ENCODE data around the gene TMC4. TPM values are rescaled to one million over a fixed set of nuclear protein-coding genes. Genes with fewer than 3 reads are reported as not detected.

Gene TMC4
- total and polyA plus RNA-seq, 10 donors: 0.12 to 4.0 (median 0.77) TPM; not detected in 2

DNA sequence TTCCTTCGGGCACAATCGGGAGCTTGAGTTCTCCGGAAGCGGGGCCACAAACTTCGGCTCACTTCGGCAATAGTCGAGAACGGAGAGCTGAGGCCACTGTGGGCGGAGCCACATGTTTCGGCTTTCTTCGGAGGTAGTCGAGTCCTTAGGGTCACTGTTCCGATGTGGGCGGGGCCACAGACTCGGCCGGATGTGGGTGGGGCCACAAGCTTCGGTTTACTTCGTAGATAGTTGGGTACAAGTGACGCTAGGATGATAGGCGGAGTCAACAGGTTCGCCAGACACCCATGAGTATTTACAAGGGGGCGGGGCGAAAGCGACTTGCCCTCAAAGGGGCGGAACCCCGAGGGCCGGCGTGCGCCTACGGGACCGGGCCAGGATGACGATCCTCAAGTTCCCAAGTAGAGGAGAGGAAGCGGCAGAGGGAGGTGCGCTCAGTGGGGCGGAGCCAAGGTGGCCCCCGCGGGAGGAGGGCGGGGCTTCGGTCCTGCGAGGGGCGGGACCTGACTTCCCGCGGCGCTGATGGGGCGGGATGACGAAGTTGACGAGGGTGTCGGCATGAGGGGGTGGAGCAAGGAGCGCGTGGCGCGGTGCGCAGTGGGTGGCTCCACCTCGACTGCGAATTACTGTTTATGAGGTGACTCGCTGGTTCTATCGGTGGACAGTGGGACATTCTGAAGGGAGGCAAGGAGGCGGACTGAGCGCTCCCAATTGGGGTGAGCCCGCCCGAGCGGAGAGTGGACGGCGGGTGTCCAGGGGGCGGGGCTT is 17.0 kb upstream of the TMC4 start:
- Histone ChIP-seq H3K4me1 (peaks cover 14 to 57% (median 34%) of the 10 kb centered on the region in 6 donors), H3K36me3 (peaks cover 0 to 58% (median 20%) of the 10 kb centered on the region in 6 donors), H3K4me3 (peak overlapping the region in 7 of 8 donors; percentile 46 to 98 (median 75)), H3K27ac (peak overlapping the region; percentile 93 to 100 (median 99)), H3K9me3 (no peaks in the 10 kb centered on the region), H3K27me3 (replicated peaks in 1 of 7) (no peaks in the 10 kb centered on the region)
- TF ChIP-seq POLR2A (IDR thresholded peaks at IDR 0.05) (no peak), POLR2AphosphoS5 (IDR thresholded peaks at IDR 0.05) (peak; percentile 90 to 94 (median 90))
- peak; percentile 100 for DNase-seq
- intact Hi-C loops (cut with DNase I; ENCODE audit: low total_unique reads): no loop called here
- WGBS, 5 donors: 0 to 1% (median 0%) methylated on average over 43 to 65 of the region's 65 CpGs

DNA sequence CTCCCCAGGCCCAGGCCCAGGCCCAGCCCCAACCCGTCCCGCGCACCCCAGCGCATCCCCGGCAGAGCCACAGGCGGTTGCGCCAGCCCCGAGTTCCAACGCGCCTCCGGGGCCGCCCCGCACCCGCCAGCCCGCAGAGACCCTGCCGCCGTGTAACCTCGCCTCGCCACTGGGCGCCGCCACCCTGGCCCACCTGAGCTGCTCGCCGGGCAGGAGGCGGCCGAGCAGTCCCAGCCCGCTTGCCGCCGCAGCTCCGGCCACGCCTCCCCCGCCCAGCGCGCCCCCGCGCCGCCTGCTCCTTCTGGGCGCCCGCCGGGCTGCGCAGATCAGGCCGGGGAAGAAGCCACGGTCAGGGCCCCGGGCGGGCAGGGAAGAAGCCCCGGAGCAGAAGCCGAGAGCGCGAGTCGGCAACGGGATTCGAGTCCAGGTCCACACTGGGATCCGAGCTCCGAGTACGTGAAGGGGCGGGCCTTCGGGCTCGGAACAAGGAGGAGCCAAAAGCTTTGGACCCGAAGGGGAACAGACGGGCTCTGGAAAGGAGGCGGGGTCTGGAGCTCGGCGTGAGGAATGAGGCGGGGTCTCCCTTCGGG is 16.3 kb upstream of the TMC4 start, which contains the start of gene MBOAT7:
MBOAT7 (minus strand) TSS at position 436 of the 590 bp plus-strand sequence. CDS start 1,072 bp downstream, outside the sequence.
- Histone ChIP-seq H3K4me1 (peaks cover 14 to 55% (median 34%) of the 10 kb centered on the region in 6 donors), H3K36me3 (peaks cover 0 to 55% (median 17%) of the 10 kb centered on the region in 6 donors), H3K9me3 (no peaks in the 10 kb centered on the region), H3K27me3 (replicated peaks in 1 of 7) (no peaks in the 10 kb centered on the region), H3K4me3 (peak within 1 kb of the TSS; percentile 46 to 98 (median 73)), H3K27ac (peak within 1 kb of the TSS; percentile 93 to 100 (median 99))
- TF ChIP-seq, protein P1, sequence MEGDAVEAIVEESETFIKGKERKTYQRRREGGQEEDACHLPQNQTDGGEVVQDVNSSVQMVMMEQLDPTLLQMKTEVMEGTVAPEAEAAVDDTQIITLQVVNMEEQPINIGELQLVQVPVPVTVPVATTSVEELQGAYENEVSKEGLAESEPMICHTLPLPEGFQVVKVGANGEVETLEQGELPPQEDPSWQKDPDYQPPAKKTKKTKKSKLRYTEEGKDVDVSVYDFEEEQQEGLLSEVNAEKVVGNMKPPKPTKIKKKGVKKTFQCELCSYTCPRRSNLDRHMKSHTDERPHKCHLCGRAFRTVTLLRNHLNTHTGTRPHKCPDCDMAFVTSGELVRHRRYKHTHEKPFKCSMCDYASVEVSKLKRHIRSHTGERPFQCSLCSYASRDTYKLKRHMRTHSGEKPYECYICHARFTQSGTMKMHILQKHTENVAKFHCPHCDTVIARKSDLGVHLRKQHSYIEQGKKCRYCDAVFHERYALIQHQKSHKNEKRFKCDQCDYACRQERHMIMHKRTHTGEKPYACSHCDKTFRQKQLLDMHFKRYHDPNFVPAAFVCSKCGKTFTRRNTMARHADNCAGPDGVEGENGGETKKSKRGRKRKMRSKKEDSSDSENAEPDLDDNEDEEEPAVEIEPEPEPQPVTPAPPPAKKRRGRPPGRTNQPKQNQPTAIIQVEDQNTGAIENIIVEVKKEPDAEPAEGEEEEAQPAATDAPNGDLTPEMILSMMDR (IDR thresholded peaks at IDR 0.05 in 8 of 11, conservative IDR thresholded peaks at IDR 0.05 in 3 of 11): peak in 9 of 11 experiments; percentile 12 to 60 (median 39)
- TF ChIP-seq POLR2A (IDR thresholded peaks at IDR 0.05): peak in 1 of 3 donors; percentile 30
- TF ChIP-seq POLR2AphosphoS5 (IDR thresholded peaks at IDR 0.05): peak; percentile 80 to 85 (median 83)
- 0 to 1% (median 0%) methylated on average over 16 to 64 of the region's 64 CpGs for WGBS, 5 donors
- no peak for DNase-seq
- intact Hi-C loops (cut with DNase I; ENCODE audit: low total_unique reads): no loop called here

DNA sequence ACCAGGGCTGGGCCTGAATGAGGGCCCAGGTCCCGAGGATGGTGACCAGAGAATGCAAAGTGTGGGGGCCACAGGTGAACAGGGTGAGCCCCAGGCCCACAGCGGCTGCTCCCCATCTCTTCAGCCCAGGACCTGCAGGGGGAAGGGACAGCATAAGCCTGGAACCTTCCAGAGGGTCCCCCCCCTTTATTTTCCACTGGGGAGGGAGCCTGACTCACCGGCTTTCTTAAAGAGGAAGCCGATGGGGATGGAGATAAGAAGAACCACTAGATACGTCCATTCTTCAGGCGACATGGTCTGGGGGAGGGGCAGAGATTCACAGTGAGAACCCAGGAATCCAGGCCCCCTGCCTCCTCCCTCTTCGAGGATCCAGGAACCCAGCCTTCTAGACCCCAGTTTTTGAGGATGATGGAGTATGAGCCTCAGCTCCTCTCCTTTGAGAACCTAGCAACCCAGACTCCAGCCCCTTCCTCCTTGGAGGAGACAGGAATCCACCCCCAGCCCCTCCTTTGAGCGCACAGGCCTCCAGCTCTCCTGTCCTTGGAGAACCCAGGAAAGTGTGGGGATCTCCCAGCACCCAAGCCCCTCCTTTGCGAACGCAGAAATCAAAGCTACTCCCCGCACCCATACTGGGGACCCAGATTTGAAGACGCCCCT is 15.4 kb upstream of the TMC4 start:
- H3K27me3 ChIP-seq (replicated peaks in 1 of 7): no peaks in the 10 kb centered on the region
- H3K4me1 ChIP-seq: peaks cover 14 to 47% (median 32%) of the 10 kb centered on the region in 6 donors
- 7 to 16% (median 10%) methylated on average over 9 to 12 of the region's 12 CpGs for WGBS, 5 donors
- H3K9me3 ChIP-seq: no peaks in the 10 kb centered on the region
- TF ChIP-seq, protein P1 (IDR thresholded peaks at IDR 0.05 in 8 of 11, conservative IDR thresholded peaks at IDR 0.05 in 3 of 11): no peak
- TF ChIP-seq POLR2A (IDR thresholded peaks at IDR 0.05): no peak
- peak in 1 of 3 donors; percentile 74 for TF ChIP-seq POLR2AphosphoS5 (IDR thresholded peaks at IDR 0.05)
- H3K27ac ChIP-seq: peak overlapping the region; percentile 42 to 100 (median 99)
- peaks cover 0 to 55% (median 10%) of the 10 kb centered on the region in 6 donors for H3K36me3 ChIP-seq
- intact Hi-C loops (cut with DNase I; ENCODE audit: low total_unique reads): no loop called here
- DNase-seq: peak; percentile 84
- peak overlapping the region in 7 of 8 donors; percentile 46 to 98 (median 75) for H3K4me3 ChIP-seq

DNA sequence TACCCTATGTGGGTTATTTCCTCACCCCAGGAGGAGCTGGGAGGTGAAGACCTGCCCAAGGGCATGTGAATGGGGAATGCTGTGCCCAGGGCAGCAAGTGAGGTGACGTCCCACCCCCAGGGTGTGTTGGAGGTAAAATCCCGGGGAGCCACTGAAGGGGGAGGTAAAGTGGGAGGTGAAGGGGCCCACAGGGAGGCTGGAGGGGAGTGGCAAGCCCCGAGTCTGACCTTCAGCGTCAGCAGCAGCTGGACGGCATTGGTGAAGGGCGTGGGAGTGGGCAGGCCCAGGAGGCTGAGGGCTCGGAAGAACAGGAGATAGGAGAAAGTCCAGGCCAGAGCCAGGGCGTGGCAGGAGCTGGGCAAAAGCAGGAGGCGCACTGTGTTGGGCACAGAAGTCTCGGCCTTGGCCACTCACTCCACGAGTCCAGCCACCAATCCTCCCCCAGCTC is 14.0 kb upstream of the TMC4 start:
- DNase-seq: peak; percentile 77
- Histone ChIP-seq H3K27ac (peak overlapping the region in 1 of 8 donors; percentile 99), H3K4me3 (no peak overlapping the region), H3K9me3 (no peaks in the 10 kb centered on the region), H3K27me3 (replicated peaks in 1 of 7) (no peaks in the 10 kb centered on the region), H3K4me1 (peaks cover 11 to 33% (median 21%) of the 10 kb centered on the region in 6 donors), H3K36me3 (peaks cover 0 to 55% (median 2%) of the 10 kb centered on the region in 6 donors)
- WGBS, 5 donors: 86 to 91% (median 90%) methylated on average over 11 of the region's 11 CpGs
- intact Hi-C loops (cut with DNase I; ENCODE audit: low total_unique reads): no loop called here
- TF ChIP-seq, protein P1 (IDR thresholded peaks at IDR 0.05 in 8 of 11, conservative IDR thresholded peaks at IDR 0.05 in 3 of 11): no peak
- TF ChIP-seq POLR2AphosphoS5 (IDR thresholded peaks at IDR 0.05): peak in 1 of 3 donors; percentile 25
- no peak for TF ChIP-seq POLR2A (IDR thresholded peaks at IDR 0.05)
